ENCODE measurements around the gene CERS6.

The CERS6 gene

GRCh38 chr2:168600949-168601348, 144.9 kb downstream of the CERS6 start:
- DNase-seq (ENCODE audit: low read depth, low spot score) = no peak

- no peak for DNase-seq (ENCODE audit: low read depth, low spot score)
These were observed 145.7 kb downstream of the CERS6 start for GRCh38 chr2:168601741-168602140.

- no peak for DNase-seq (ENCODE audit: low read depth, low spot score)
These were observed 146.3 kb downstream of the CERS6 start for GRCh38 chr2:168602379-168602778.

- DNase-seq (ENCODE audit: low read depth, low spot score) = no peak
These were observed 146.9 kb downstream of the CERS6 start for GRCh38 chr2:168602846-168603401.

- DNase-seq (ENCODE audit: low read depth, low spot score) = peak; percentile 22
These were observed 147.4 kb downstream of the CERS6 start for GRCh38 chr2:168603439-168603961.

- no peak for DNase-seq (ENCODE audit: low read depth, low spot score)
These were observed 148.2 kb downstream of the CERS6 start for GRCh38 chr2:168604252-168604651.

- DNase-seq (ENCODE audit: low read depth, low spot score) = no peak
These were observed 151.9 kb downstream of the CERS6 start for GRCh38 chr2:168607992-168608391.

GRCh38 chr2:168608796-168609195, 152.7 kb downstream of the CERS6 start:
- no peak for DNase-seq (ENCODE audit: low read depth, low spot score)

GRCh38 chr2:168611091-168611490, 155.0 kb downstream of the CERS6 start:
- peak; percentile 54 for DNase-seq (ENCODE audit: low read depth, low spot score)

GRCh38 chr2:168611896-168612650, 156.0 kb downstream of the CERS6 start:
- DNase-seq (ENCODE audit: low read depth, low spot score) = no peak

- no peak for DNase-seq (ENCODE audit: low read depth, low spot score)
These were observed 156.6 kb downstream of the CERS6 start for GRCh38 chr2:168612719-168613118.

- DNase-seq (ENCODE audit: low read depth, low spot score) = no peak
These were observed 157.5 kb downstream of the CERS6 start for GRCh38 chr2:168613551-168613950.

- DNase-seq (ENCODE audit: low read depth, low spot score) = no peak
These were observed 158.3 kb downstream of the CERS6 start for GRCh38 chr2:168614172-168615018.

GRCh38 chr2:168620554-168620953, 164.5 kb downstream of the CERS6 start:
- DNase-seq (ENCODE audit: low read depth, low spot score) = no peak

- no peak for DNase-seq (ENCODE audit: low read depth, low spot score)
These were observed 166.5 kb downstream of the CERS6 start for GRCh38 chr2:168622559-168622958.

- DNase-seq (ENCODE audit: low read depth, low spot score) = no peak
These were observed 168.0 kb downstream of the CERS6 start for GRCh38 chr2:168624028-168624427.

GRCh38 chr2:168626096-168626495, 170.0 kb downstream of the CERS6 start:
- no peak for DNase-seq (ENCODE audit: low read depth, low spot score)

- no peak for DNase-seq (ENCODE audit: low read depth, low spot score)
These were observed 170.6 kb downstream of the CERS6 start for GRCh38 chr2:168626647-168627046.

- DNase-seq (ENCODE audit: low read depth, low spot score) = no peak
These were observed 176.6 kb downstream of the CERS6 start for GRCh38 chr2:168632709-168633121.

GRCh38 chr2:168633200-168633599, 177.1 kb downstream of the CERS6 start:
- DNase-seq (ENCODE audit: low read depth, low spot score) = no peak

GRCh38 chr2:168633895-168634294, 177.8 kb downstream of the CERS6 start:
- DNase-seq (ENCODE audit: low read depth, low spot score) = no peak

- DNase-seq (ENCODE audit: low read depth, low spot score) = peak; percentile 28
These were observed 179.0 kb downstream of the CERS6 start for GRCh38 chr2:168635065-168635577.
